ENCODE results near the gene KIAA1217.

DNA sequence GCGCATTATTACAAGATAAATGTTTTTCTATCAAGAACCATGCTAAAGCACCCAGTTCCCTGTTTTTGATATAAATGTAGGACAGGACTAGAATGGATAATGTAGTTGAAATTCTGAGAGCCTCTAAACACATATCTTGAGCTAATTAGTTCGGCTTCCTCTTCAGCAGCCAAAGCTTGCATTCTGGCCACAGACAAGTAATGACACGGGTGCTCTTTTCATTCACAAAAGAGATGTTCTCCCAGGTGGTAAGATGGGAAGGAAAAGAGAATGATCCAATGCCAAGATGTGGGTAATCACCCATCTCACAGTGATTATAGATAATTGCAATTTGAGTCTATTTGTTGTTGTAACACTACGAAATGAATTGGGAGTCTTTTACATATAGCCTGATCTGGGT is 246.5 kb downstream of the KIAA1217 start:
- TF ChIP-seq, protein P1, sequence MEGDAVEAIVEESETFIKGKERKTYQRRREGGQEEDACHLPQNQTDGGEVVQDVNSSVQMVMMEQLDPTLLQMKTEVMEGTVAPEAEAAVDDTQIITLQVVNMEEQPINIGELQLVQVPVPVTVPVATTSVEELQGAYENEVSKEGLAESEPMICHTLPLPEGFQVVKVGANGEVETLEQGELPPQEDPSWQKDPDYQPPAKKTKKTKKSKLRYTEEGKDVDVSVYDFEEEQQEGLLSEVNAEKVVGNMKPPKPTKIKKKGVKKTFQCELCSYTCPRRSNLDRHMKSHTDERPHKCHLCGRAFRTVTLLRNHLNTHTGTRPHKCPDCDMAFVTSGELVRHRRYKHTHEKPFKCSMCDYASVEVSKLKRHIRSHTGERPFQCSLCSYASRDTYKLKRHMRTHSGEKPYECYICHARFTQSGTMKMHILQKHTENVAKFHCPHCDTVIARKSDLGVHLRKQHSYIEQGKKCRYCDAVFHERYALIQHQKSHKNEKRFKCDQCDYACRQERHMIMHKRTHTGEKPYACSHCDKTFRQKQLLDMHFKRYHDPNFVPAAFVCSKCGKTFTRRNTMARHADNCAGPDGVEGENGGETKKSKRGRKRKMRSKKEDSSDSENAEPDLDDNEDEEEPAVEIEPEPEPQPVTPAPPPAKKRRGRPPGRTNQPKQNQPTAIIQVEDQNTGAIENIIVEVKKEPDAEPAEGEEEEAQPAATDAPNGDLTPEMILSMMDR (IDR thresholded peaks at IDR 0.05): no peak
- no peak for TF ChIP-seq JUN (CRISPR knock-in tag; IDR thresholded peaks at IDR 0.05)
